Measurements from ENCODE around the gene TRIB2.

DNA sequence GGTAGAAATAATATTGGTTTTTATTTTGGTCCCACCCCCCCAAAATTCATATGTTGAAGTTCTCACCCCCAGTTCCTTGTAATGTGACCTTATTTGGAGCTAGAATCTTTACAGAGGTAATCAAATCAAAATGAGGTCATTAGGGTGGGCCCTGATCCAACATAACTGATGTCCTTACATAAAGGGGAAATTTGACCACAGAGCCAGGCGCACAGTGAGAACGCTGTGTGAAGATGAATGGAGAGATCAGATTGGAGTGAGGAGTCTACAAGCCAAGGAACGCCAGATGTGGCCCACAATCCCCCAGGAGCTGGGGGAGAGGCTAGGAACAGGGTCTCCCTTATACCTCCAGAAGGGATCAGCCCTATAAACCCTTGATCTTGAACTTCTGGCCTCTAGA lies 31.6 kb upstream of the TRIB2 start:
- TF ChIP-seq, protein P1, sequence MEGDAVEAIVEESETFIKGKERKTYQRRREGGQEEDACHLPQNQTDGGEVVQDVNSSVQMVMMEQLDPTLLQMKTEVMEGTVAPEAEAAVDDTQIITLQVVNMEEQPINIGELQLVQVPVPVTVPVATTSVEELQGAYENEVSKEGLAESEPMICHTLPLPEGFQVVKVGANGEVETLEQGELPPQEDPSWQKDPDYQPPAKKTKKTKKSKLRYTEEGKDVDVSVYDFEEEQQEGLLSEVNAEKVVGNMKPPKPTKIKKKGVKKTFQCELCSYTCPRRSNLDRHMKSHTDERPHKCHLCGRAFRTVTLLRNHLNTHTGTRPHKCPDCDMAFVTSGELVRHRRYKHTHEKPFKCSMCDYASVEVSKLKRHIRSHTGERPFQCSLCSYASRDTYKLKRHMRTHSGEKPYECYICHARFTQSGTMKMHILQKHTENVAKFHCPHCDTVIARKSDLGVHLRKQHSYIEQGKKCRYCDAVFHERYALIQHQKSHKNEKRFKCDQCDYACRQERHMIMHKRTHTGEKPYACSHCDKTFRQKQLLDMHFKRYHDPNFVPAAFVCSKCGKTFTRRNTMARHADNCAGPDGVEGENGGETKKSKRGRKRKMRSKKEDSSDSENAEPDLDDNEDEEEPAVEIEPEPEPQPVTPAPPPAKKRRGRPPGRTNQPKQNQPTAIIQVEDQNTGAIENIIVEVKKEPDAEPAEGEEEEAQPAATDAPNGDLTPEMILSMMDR (IDR thresholded peaks at IDR 0.05 in 4 of 5, conservative IDR thresholded peaks at IDR 0.05 in 1 of 5), result no peak
- TF ChIP-seq POLR2A (IDR thresholded peaks at IDR 0.05), result no peak
